ENCODE data around the gene SPRN.
A peak's percentile ranks its signal among the peaks of the same experiment; 100 is the strongest.

Gene SPRN

GRCh38 chr10:133405844-133406527 is 18.4 kb downstream of the SPRN start:
- DNase-seq (ENCODE audit: low read depth in 2 of 2), result no peak

- no peak for DNase-seq (ENCODE audit: low read depth in 2 of 2)
These were observed 19.2 kb downstream of the SPRN start for GRCh38 chr10:133405272-133405671.

- DNase-seq (ENCODE audit: low read depth in 2 of 2), result no peak
These were observed 20.6 kb downstream of the SPRN start for GRCh38 chr10:133403784-133404183.

GRCh38 chr10:133403359-133403758 is 21.1 kb downstream of the SPRN start:
- DNase-seq (ENCODE audit: low read depth in 2 of 2), result no peak

- DNase-seq (ENCODE audit: low read depth in 2 of 2), result no peak
These were observed 22.3 kb downstream of the SPRN start for GRCh38 chr10:133401981-133402725.

- no peak for DNase-seq (ENCODE audit: low read depth in 2 of 2)
These were observed 22.9 kb downstream of the SPRN start for GRCh38 chr10:133401500-133401899.

GRCh38 chr10:133400624-133401424 is 23.6 kb downstream of the SPRN start:
- no peak for DNase-seq (ENCODE audit: low read depth in 2 of 2)

GRCh38 chr10:133399123-133399601 is 25.3 kb downstream of the SPRN start:
- no peak for DNase-seq (ENCODE audit: low read depth in 2 of 2)

GRCh38 chr10:133397938-133398337 is 26.5 kb downstream of the SPRN start:
- no peak for DNase-seq (ENCODE audit: low read depth in 2 of 2)

GRCh38 chr10:133396035-133396624 is 28.3 kb downstream of the SPRN start:
- DNase-seq (ENCODE audit: low read depth in 2 of 2), result no peak

GRCh38 chr10:133394801-133395221 is 29.6 kb downstream of the SPRN start:
- DNase-seq (ENCODE audit: low read depth in 2 of 2), result no peak

- peak; percentile 91 to 93 for DNase-seq (ENCODE audit: low read depth in 2 of 2)
These were observed 30.3 kb downstream of the SPRN start, which contains the start of gene MTG1 for GRCh38 chr10:133394064-133394663. Gene MTG1, plus strand, starts transcription at chr10:133394157. Its CDS starts 64 bp downstream, at chr10:133394221.

- no peak for DNase-seq (ENCODE audit: low read depth in 2 of 2)
These were observed 30.9 kb downstream of the SPRN start for GRCh38 chr10:133393401-133394063.

- no peak for DNase-seq (ENCODE audit: low read depth in 2 of 2)
These were observed 32.5 kb downstream of the SPRN start for GRCh38 chr10:133391761-133392518.

- no peak for DNase-seq (ENCODE audit: low read depth in 2 of 2)
These were observed 33.2 kb downstream of the SPRN start for GRCh38 chr10:133391249-133391635.

GRCh38 chr10:133390597-133391248 is 33.7 kb downstream of the SPRN start:
- no peak for DNase-seq (ENCODE audit: low read depth in 2 of 2)

- no peak for DNase-seq (ENCODE audit: low read depth in 2 of 2)
These were observed 35.2 kb downstream of the SPRN start for GRCh38 chr10:133388973-133389818.

- no peak for DNase-seq (ENCODE audit: low read depth in 2 of 2)
These were observed 36.0 kb downstream of the SPRN start for GRCh38 chr10:133388236-133388972.

Data from activated CD4-positive, alpha-beta T cell treated with anti-CD3 and anti-CD28 coated beads for 24 hours (primary cell).